Liver (tissue), 9 donors: ENCODE measurements around the gene SMOC2. TPM values are rescaled to one million over a fixed set of nuclear protein-coding genes. Genes with fewer than 3 reads are reported as not detected.

Experiments
- DNase-seq: peaks from one replicate; pipeline ENCODE4 v3.0.0-alpha.2; 2017; ENCODE audit warnings: low spot score
- H3K27ac ChIP-seq, 2 donors: one replicate each; pipeline ENCODE4 v1.7.0; 2013; ENCODE audit warnings: inconsistent platforms in 2 of 2, low read length in 2 of 2, control low read depth in 1 of 2, low read depth in 1 of 2, mild to moderate bottlenecking in 1 of 2
- H3K27me3 ChIP-seq, 4 donors: one replicate each; pipeline versions ENCODE4 v1.6.1 to v1.7.0; 2013; ENCODE audit warnings: low read length in 3 of 4, inconsistent platforms in 1 of 4, mild to moderate bottlenecking in 1 of 4, moderate library complexity in 1 of 4; ENCODE audit not compliant: control insufficient read depth in 4 of 4, insufficient read depth in 4 of 4
- H3K36me3 ChIP-seq, 4 donors: one replicate each; pipeline versions ENCODE4 v1.6.1 to v1.7.0; 2013; ENCODE audit warnings: low read length in 3 of 4, mild to moderate bottlenecking in 3 of 4, low read depth in 1 of 4, moderate library complexity in 1 of 4; ENCODE audit not compliant: control insufficient read depth in 4 of 4, insufficient read depth in 3 of 4
- H3K4me1 ChIP-seq, 4 donors: one replicate each; pipeline versions ENCODE4 v1.6.1 to v1.7.0; 2013; ENCODE audit warnings: low read length in 3 of 4, mild to moderate bottlenecking in 3 of 4, moderate library complexity in 1 of 4; ENCODE audit not compliant: control insufficient read depth in 4 of 4, insufficient read depth in 4 of 4
- H3K4me3 ChIP-seq, 3 donors: one replicate each; pipeline versions ENCODE4 v1.6.1 to v1.7.0; 2013; ENCODE audit warnings: low read length in 3 of 3, control low read depth in 1 of 3, low read depth in 1 of 3, mild to moderate bottlenecking in 1 of 3
- H3K9ac ChIP-seq, 2 donors: one replicate each; pipeline ENCODE4 v1.7.0; 2013; ENCODE audit warnings: low read length in 2 of 2, mild to moderate bottlenecking in 2 of 2, moderate library complexity in 2 of 2, control low read depth in 1 of 2, low read depth in 1 of 2
- H3K9me3 ChIP-seq, 4 donors: one replicate each; pipeline versions ENCODE4 v1.6.1 to v1.7.0; 2013; ENCODE audit warnings: low read length in 3 of 4; ENCODE audit not compliant: control insufficient read depth in 4 of 4
- CTCF ChIP-seq: fragments of 150-350 bp; IDR thresholded peaks from 2 replicates; pipeline ENCODE4 v1.5.1; 2017; ENCODE audit warnings: improper control_type of control experiment, low read depth, low read length; ENCODE audit not compliant: missing input control
- EGR1 ChIP-seq, 2 donors: IDR thresholded peaks; 2 replicates each; pipeline ENCODE4 v1.6.1; 2016 to 2018; ENCODE audit warnings: antibody characterized with exemption in 2 of 2, low read depth in 2 of 2
- FOXA1 ChIP-seq: IDR thresholded peaks from 2 replicates; pipeline ENCODE4 v1.6.1; 2016; ENCODE audit warnings: antibody characterized with exemption
- FOXA2 ChIP-seq: IDR thresholded peaks from 2 replicates; pipeline ENCODE4 v1.6.1; 2016; ENCODE audit warnings: antibody characterized with exemption
- GABPA ChIP-seq, 2 donors: IDR thresholded peaks in 1 of 2; conservative IDR thresholded peaks in 1 of 2; 2 replicates each; pipeline ENCODE4 v1.6.1; 2016; ENCODE audit warnings: antibody characterized with exemption in 2 of 2, mild to moderate bottlenecking in 1 of 2, moderate library complexity in 1 of 2
- HNF4A ChIP-seq, 2 donors: conservative IDR thresholded peaks; 2 replicates each; pipeline ENCODE4 v1.6.1; 2016; ENCODE audit warnings: antibody characterized with exemption in 2 of 2, mild to moderate bottlenecking in 2 of 2
- HNF4G ChIP-seq: IDR thresholded peaks from 2 replicates; pipeline ENCODE4 v1.6.1; 2016; ENCODE audit warnings: antibody characterized with exemption
- JUND ChIP-seq, 2 donors: IDR thresholded peaks; 2 replicates each; pipeline ENCODE4 v1.6.1; 2016; ENCODE audit warnings: antibody characterized with exemption in 2 of 2
- NR2F2 ChIP-seq: IDR thresholded peaks from 2 replicates; pipeline ENCODE4 v1.6.1; 2016; ENCODE audit warnings: antibody characterized with exemption
- RAD21 ChIP-seq, 2 donors: IDR thresholded peaks; 2 replicates each; pipeline ENCODE4 v1.6.1; 2016; ENCODE audit warnings: antibody characterized with exemption in 2 of 2, mild to moderate bottlenecking in 2 of 2
- REST ChIP-seq: IDR thresholded peaks from 2 replicates; pipeline ENCODE4 v1.6.1; 2016; ENCODE audit warnings: antibody characterized with exemption, mild to moderate bottlenecking
- RXRA ChIP-seq, 2 donors: IDR thresholded peaks; 2 replicates each; pipeline ENCODE4 v1.6.1; 2017 to 2018; ENCODE audit warnings: antibody characterized with exemption in 2 of 2, mild to moderate bottlenecking in 1 of 2
- SP1 ChIP-seq: IDR thresholded peaks from 2 replicates; pipeline ENCODE4 v1.6.1; 2018; ENCODE audit warnings: antibody characterized with exemption, mild to moderate bottlenecking
- TAF1 ChIP-seq: conservative IDR thresholded peaks from 2 replicates; pipeline ENCODE4 v1.6.1; 2016; ENCODE audit warnings: antibody characterized with exemption, mild to moderate bottlenecking
- YY1 ChIP-seq: IDR thresholded peaks from 2 replicates; pipeline ENCODE4 v1.6.1; 2016; ENCODE audit warnings: antibody characterized with exemption, mild to moderate bottlenecking
- WGBS: extraction: QIAGEN DNeasy Blood & Tissue Kit; methylation state at CpG from one replicate; pipeline ENCODE4 v1.1.7; 2013; 5-methylcytosine and 5-hydroxymethylcytosine counted together
- polyA plus RNA-seq, 2 donors: library from polyadenylated mRNA; stranded (reverse) in 1 of 2; unstranded in 1 of 2; fragments of 200-250 nt in 1 of 2; fragments of >200 nt in 1 of 2; fragmentation: Nextera tagmentation in 1 of 2; extraction: Ambion mirVana in 1 of 2; gene quantifications; one replicate each; pipeline versions ENCODE4 v1.2.1 to v1.2.3, GENCODE V29; 2013 to 2015
- total RNA-seq, 2 donors: library from RNA; depleted of rRNA; stranded (reverse); fragments of >200 nt; gene quantifications; one replicate each; pipeline ENCODE4 v1.2.3, GENCODE V29; 2014
- TF ChIP-seq, protein P1 (sequence below): IDR thresholded peaks from 2 replicates; pipeline ENCODE4 v1.6.1; 2016; ENCODE audit warnings: antibody characterized with exemption
- TF ChIP-seq, protein P2 (sequence below): IDR thresholded peaks from 2 replicates; pipeline ENCODE4 v1.6.1; 2016; ENCODE audit warnings: antibody characterized with exemption
- donor health status: healthy.
- donor health status: healthy.
- donor health status: healthy.
- donor health status: healthy.
- donor health status: healthy.

Gene SMOC2
- total and polyA plus RNA-seq, 4 donors: 0.23 to 1.9 (median 1.1) TPM

DNA sequence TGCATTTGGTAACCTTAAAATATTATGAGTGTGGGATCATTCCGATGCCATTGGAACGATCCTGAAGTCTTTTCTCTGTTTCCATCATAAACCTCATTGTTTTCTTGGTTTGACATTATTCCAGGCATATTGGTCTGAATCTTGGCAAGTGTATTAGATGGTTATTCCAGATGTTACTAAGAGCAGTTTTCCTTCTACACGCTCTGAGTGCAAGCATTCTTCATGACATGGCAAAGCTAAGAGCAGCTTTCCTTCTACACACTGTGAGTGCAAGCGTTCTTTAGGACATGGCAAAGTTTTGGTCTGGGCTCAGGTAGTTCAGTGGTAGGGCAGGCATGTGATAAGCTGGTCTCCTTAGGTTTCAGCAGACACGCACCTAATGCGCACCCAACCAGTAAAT, 53.0 kb downstream of the SMOC2 start:
- no peaks in the 10 kb centered on the region for H3K36me3 ChIP-seq
- WGBS: 87% methylated on average over 6 of the region's 6 CpGs
- no peak overlapping the region for H3K9ac ChIP-seq
- H3K4me3 ChIP-seq: no peak overlapping the region
- DNase-seq: no peak
- H3K4me1 ChIP-seq: no peaks in the 10 kb centered on the region
- H3K27ac ChIP-seq: no peak overlapping the region
- peaks cover 0 to 11% (median 0%) of the 10 kb centered on the region in 4 donors for H3K27me3 ChIP-seq
- no peak for TF ChIP-seq YY1
- TF ChIP-seq TAF1: no peak
- no peak for TF ChIP-seq RAD21 (IDR thresholded peaks at IDR 0.05)
- no peak for TF ChIP-seq NR2F2
- TF ChIP-seq RXRA (IDR thresholded peaks at IDR 0.05): no peak
- TF ChIP-seq HNF4G: no peak
- no peak for TF ChIP-seq HNF4A (conservative IDR thresholded peaks at IDR 0.05)
- TF ChIP-seq EGR1 (IDR thresholded peaks at IDR 0.05; ENCODE audit: low read depth in 2 of 2): no peak
- no peak for TF ChIP-seq SP1
- TF ChIP-seq FOXA2: no peak
- no peak for TF ChIP-seq REST
- TF ChIP-seq GABPA (IDR thresholded peaks at IDR 0.05 in 1 of 2, conservative IDR thresholded peaks at IDR 0.05 in 1 of 2): no peak
- TF ChIP-seq, protein P1, sequence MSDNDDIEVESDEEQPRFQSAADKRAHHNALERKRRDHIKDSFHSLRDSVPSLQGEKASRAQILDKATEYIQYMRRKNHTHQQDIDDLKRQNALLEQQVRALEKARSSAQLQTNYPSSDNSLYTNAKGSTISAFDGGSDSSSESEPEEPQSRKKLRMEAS: no peak
- TF ChIP-seq FOXA1: no peak
- TF ChIP-seq, protein P2, sequence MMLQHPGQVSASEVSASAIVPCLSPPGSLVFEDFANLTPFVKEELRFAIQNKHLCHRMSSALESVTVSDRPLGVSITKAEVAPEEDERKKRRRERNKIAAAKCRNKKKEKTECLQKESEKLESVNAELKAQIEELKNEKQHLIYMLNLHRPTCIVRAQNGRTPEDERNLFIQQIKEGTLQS: no peak
- TF ChIP-seq CTCF: no peak
- H3K9me3 ChIP-seq: no peaks in the 10 kb centered on the region

DNA sequence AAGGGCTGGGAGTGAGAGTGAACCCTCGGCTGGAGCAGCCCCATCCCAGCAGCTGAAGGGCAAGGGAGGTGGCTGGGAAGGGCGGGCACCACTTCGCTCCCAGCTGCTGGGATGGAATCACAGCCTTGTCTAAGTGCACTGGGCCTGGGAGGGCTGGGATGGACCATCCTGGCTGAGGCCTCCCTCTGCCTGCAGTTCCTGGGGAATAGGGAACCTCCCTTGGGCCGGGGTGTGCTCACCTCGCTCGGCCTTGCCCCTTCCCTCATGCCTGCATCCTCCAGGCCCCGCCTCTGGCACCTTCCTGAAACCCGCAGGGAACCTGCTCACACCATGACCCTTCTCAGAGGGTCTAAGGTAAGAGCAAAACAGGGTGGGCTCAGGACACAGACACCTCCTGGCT, 53.7 kb downstream of the SMOC2 start:
- WGBS: 87% methylated on average over 8 of the region's 8 CpGs
- Histone ChIP-seq H3K27ac (no peak overlapping the region), H3K9me3 (no peaks in the 10 kb centered on the region), H3K4me3 (no peak overlapping the region), H3K4me1 (no peaks in the 10 kb centered on the region), H3K36me3 (no peaks in the 10 kb centered on the region), H3K27me3 (peaks cover 0 to 11% (median 0%) of the 10 kb centered on the region in 4 donors), H3K9ac (no peak overlapping the region)
- TF ChIP-seq FOXA1: no peak
- TF ChIP-seq JUND (IDR thresholded peaks at IDR 0.05): no peak
- TF ChIP-seq GABPA (IDR thresholded peaks at IDR 0.05 in 1 of 2, conservative IDR thresholded peaks at IDR 0.05 in 1 of 2): no peak
- no peak for TF ChIP-seq HNF4A (conservative IDR thresholded peaks at IDR 0.05)
- no peak for DNase-seq
